ENCODE results near the gene THRSP.

DNA sequence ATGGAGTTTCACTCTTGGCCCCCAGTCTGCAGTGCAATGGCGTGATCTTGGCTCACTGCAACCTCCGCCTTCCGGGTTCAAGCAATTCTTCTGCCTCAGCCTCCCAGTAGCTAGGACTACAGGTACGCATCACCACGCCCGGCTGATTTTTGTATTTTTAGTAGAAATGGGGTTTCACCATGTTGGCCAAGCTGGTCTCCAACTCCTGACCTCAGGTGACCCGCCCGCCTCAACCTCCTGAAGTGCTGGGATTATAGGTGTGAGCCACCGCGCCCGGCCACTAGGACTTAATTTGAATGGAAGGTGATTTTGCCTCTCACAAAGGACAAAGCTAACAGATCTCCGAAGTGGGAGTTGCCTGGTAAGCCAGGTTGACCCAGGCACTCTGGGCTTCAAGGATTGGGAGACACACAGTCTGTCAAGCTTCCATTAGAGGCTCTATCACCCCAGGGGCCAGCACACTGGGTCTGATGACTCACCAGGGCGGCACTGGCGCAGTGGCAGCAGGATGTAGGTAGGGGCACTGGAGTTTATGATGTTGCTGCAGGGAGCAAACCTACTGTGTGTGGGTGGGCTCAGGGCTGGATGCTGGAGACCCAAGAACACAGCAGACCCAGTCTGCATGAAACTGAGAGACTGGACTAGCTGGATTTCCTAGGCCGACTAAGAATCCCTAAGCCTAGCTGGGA lies 22.8 kb upstream of the THRSP start:
- no peak for TF ChIP-seq CHD1 (IDR thresholded peaks at IDR 0.05; ENCODE audit: low read depth, low read length)
- TF ChIP-seq POLR2A (IDR thresholded peaks at IDR 0.05; ENCODE audit: low read depth, low read length): no peak
- TF ChIP-seq, protein P1, sequence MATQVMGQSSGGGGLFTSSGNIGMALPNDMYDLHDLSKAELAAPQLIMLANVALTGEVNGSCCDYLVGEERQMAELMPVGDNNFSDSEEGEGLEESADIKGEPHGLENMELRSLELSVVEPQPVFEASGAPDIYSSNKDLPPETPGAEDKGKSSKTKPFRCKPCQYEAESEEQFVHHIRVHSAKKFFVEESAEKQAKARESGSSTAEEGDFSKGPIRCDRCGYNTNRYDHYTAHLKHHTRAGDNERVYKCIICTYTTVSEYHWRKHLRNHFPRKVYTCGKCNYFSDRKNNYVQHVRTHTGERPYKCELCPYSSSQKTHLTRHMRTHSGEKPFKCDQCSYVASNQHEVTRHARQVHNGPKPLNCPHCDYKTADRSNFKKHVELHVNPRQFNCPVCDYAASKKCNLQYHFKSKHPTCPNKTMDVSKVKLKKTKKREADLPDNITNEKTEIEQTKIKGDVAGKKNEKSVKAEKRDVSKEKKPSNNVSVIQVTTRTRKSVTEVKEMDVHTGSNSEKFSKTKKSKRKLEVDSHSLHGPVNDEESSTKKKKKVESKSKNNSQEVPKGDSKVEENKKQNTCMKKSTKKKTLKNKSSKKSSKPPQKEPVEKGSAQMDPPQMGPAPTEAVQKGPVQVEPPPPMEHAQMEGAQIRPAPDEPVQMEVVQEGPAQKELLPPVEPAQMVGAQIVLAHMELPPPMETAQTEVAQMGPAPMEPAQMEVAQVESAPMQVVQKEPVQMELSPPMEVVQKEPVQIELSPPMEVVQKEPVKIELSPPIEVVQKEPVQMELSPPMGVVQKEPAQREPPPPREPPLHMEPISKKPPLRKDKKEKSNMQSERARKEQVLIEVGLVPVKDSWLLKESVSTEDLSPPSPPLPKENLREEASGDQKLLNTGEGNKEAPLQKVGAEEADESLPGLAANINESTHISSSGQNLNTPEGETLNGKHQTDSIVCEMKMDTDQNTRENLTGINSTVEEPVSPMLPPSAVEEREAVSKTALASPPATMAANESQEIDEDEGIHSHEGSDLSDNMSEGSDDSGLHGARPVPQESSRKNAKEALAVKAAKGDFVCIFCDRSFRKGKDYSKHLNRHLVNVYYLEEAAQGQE (IDR thresholded peaks at IDR 0.05; ENCODE audit: low read depth, low read length): no peak
- TF ChIP-seq, protein P2, sequence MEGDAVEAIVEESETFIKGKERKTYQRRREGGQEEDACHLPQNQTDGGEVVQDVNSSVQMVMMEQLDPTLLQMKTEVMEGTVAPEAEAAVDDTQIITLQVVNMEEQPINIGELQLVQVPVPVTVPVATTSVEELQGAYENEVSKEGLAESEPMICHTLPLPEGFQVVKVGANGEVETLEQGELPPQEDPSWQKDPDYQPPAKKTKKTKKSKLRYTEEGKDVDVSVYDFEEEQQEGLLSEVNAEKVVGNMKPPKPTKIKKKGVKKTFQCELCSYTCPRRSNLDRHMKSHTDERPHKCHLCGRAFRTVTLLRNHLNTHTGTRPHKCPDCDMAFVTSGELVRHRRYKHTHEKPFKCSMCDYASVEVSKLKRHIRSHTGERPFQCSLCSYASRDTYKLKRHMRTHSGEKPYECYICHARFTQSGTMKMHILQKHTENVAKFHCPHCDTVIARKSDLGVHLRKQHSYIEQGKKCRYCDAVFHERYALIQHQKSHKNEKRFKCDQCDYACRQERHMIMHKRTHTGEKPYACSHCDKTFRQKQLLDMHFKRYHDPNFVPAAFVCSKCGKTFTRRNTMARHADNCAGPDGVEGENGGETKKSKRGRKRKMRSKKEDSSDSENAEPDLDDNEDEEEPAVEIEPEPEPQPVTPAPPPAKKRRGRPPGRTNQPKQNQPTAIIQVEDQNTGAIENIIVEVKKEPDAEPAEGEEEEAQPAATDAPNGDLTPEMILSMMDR (IDR thresholded peaks at IDR 0.05 in 2 of 3, conservative IDR thresholded peaks at IDR 0.05 in 1 of 3; ENCODE audit: control insufficient read depth in 2 of 3, extremely low read depth in 1 of 3, insufficient read depth in 1 of 3, low read depth in 3 of 3, low read length in 3 of 3): no peak
- TF ChIP-seq, protein P3, sequence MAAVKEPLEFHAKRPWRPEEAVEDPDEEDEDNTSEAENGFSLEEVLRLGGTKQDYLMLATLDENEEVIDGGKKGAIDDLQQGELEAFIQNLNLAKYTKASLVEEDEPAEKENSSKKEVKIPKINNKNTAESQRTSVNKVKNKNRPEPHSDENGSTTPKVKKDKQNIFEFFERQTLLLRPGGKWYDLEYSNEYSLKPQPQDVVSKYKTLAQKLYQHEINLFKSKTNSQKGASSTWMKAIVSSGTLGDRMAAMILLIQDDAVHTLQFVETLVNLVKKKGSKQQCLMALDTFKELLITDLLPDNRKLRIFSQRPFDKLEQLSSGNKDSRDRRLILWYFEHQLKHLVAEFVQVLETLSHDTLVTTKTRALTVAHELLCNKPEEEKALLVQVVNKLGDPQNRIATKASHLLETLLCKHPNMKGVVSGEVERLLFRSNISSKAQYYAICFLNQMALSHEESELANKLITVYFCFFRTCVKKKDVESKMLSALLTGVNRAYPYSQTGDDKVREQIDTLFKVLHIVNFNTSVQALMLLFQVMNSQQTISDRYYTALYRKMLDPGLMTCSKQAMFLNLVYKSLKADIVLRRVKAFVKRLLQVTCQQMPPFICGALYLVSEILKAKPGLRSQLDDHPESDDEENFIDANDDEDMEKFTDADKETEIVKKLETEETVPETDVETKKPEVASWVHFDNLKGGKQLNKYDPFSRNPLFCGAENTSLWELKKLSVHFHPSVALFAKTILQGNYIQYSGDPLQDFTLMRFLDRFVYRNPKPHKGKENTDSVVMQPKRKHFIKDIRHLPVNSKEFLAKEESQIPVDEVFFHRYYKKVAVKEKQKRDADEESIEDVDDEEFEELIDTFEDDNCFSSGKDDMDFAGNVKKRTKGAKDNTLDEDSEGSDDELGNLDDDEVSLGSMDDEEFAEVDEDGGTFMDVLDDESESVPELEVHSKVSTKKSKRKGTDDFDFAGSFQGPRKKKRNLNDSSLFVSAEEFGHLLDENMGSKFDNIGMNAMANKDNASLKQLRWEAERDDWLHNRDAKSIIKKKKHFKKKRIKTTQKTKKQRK (IDR thresholded peaks at IDR 0.05; ENCODE audit: low read depth, low read length): no peak
- no peak for TF ChIP-seq HDAC2 (IDR thresholded peaks at IDR 0.05)
- TF ChIP-seq ZNF24 (IDR thresholded peaks at IDR 0.05): no peak
- no peak for TF ChIP-seq EP300 (IDR thresholded peaks at IDR 0.05; ENCODE audit: borderline replicate concordance in 1 of 2, control insufficient read depth in 1 of 2, low read depth in 2 of 2, low read length in 2 of 2)
- TF ChIP-seq CEBPB (IDR thresholded peaks at IDR 0.05; ENCODE audit: borderline replicate concordance in 1 of 2, low read depth in 2 of 2, low read length in 2 of 2): no peak
- TF ChIP-seq CHD2 (IDR thresholded peaks at IDR 0.05; ENCODE audit: borderline replicate concordance, low read depth, low read length): no peak
- no peak for TF ChIP-seq SPI1 (IDR thresholded peaks at IDR 0.05; ENCODE audit: borderline replicate concordance, insufficient read depth, low read depth, low read length)

All from GM12878 (cell line).